ENCODE data around the gene NFATC2. TPM values are rescaled to one million over a fixed set of nuclear protein-coding genes. Genes with fewer than 3 reads are reported as not detected.

NFATC2 gene
- total and polyA plus RNA-seq, 2 experiments from 2014 or later: 0.52 to 0.59 TPM

DNA sequence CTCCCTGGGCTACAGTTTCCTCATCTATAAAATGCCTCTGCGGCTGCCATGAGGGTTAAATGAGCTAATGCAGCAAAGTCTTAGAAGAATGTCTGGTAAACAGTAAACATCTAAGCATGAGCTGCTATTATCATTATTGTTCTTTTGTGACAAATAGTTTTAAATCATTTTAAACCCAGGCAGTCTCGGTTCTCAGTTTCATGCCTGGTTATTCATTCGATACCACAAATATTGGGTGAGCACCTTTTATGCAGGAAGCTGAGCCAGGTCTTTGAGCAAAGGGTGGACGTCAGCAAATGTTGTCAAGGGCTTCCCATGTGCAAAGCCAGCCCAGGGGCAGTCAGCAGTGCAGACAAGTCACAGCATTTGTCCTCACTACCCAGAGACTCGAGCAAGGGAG, 128.7 kb downstream of the NFATC2 start (continued):
- TF ChIP-seq JUNB (IDR thresholded peaks at IDR 0.05; ENCODE audit: unreplicated experiment): no peak

DNA sequence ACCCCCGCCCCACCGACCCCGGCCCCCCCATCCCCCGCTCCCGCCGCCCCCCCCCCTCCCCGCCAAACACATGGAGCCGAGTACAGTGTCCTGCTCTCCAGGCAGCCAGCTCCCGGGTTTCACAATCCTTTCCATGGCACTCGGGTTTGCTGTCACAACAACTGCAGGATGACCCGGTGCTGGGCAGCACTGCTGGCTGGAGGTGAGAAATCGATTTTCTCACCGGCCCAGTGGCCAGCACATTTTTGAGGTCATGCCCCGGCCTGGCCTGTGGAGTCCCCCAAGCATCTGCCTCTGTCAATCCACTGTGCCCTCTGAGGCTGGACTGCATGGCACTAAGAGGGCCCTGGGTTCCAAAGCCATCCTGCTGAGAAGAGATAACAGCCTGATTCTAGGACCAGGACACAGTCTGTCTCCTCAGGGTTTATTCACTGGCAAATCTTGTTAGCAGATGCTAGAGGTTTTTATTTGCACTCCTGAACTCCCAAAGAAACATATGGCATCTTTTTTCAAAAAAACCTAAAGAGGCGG, 129.5 kb downstream of the NFATC2 start:
- DNase-seq (ENCODE audit: low spot score): no peak
- Histone ChIP-seq H3K4me2 (no peak overlapping the region), H3K27me3 (ENCODE audit: insufficient read depth) (no peaks in the 10 kb centered on the region), H3K9me2 (ENCODE audit: insufficient read depth) (no peaks in the 10 kb centered on the region), H3K79me2 (replicated peaks; ENCODE audit: insufficient read depth) (no peaks in the 10 kb centered on the region), H4K20me1 (replicated peaks; ENCODE audit: insufficient read depth) (no peaks in the 10 kb centered on the region), H3F3A (replicated peaks; ENCODE audit: low read depth) (no peaks in the 10 kb centered on the region), H2AFZ (peak overlapping the region; percentile 59; the same call in 1 of the 2 replicates), H3K4me1 (ENCODE audit: insufficient read depth) (peaks cover 11% of the 10 kb centered on the region), H3K36me3 (ENCODE audit: insufficient read depth) (no peaks in the 10 kb centered on the region), H3K27ac (ENCODE audit: low read depth) (no peak overlapping the region), H3K4me3 (no peak overlapping the region)
- Mint-ChIP-seq H3K4me1 (peaks cover 18% of the 10 kb centered on the region), H3K4me3 (no peak overlapping the region), H3K9me3 (no peaks in the 10 kb centered on the region), H3K27ac (no peak overlapping the region), H3K36me3 (ENCODE audit: low read depth) (no peaks in the 10 kb centered on the region), H3K27me3 (ENCODE audit: insufficient read depth, low read depth, poor library complexity) (peaks cover 10% of the 10 kb centered on the region)
- TF ChIP-seq ZNF331 (CRISPR knock-in tag; IDR thresholded peaks at IDR 0.05; ENCODE audit: low read depth) (no peak), NANOG (IDR thresholded peaks at IDR 0.05; ENCODE audit: borderline replicate concordance) (no peak), STAT1 (IDR thresholded peaks at IDR 0.05; ENCODE audit: unreplicated experiment) (no peak), POLR2AphosphoS5 (IDR thresholded peaks at IDR 0.05; ENCODE audit: low read depth) (no peak), JUNB (IDR thresholded peaks at IDR 0.05; ENCODE audit: unreplicated experiment) (no peak), EZH2phosphoT487 (IDR thresholded peaks at IDR 0.05; ENCODE audit: unreplicated experiment) (no peak), EZH2 (IDR thresholded peaks at IDR 0.05; ENCODE audit: low read depth, unreplicated experiment) (no peak)
- TF ChIP-seq, protein P1, sequence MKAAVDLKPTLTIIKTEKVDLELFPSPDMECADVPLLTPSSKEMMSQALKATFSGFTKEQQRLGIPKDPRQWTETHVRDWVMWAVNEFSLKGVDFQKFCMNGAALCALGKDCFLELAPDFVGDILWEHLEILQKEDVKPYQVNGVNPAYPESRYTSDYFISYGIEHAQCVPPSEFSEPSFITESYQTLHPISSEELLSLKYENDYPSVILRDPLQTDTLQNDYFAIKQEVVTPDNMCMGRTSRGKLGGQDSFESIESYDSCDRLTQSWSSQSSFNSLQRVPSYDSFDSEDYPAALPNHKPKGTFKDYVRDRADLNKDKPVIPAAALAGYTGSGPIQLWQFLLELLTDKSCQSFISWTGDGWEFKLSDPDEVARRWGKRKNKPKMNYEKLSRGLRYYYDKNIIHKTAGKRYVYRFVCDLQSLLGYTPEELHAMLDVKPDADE (IDR thresholded peaks at IDR 0.05): no peak
- TF ChIP-seq, protein P2, sequence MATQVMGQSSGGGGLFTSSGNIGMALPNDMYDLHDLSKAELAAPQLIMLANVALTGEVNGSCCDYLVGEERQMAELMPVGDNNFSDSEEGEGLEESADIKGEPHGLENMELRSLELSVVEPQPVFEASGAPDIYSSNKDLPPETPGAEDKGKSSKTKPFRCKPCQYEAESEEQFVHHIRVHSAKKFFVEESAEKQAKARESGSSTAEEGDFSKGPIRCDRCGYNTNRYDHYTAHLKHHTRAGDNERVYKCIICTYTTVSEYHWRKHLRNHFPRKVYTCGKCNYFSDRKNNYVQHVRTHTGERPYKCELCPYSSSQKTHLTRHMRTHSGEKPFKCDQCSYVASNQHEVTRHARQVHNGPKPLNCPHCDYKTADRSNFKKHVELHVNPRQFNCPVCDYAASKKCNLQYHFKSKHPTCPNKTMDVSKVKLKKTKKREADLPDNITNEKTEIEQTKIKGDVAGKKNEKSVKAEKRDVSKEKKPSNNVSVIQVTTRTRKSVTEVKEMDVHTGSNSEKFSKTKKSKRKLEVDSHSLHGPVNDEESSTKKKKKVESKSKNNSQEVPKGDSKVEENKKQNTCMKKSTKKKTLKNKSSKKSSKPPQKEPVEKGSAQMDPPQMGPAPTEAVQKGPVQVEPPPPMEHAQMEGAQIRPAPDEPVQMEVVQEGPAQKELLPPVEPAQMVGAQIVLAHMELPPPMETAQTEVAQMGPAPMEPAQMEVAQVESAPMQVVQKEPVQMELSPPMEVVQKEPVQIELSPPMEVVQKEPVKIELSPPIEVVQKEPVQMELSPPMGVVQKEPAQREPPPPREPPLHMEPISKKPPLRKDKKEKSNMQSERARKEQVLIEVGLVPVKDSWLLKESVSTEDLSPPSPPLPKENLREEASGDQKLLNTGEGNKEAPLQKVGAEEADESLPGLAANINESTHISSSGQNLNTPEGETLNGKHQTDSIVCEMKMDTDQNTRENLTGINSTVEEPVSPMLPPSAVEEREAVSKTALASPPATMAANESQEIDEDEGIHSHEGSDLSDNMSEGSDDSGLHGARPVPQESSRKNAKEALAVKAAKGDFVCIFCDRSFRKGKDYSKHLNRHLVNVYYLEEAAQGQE (IDR thresholded peaks at IDR 0.05; ENCODE audit: unreplicated experiment): no peak
- peak; percentile 39 for ATAC-seq
